Measurements from ENCODE around the gene OSBPL6. TPM values are rescaled to one million over a fixed set of nuclear protein-coding genes. Genes with fewer than 3 reads are reported as not detected.

Gene OSBPL6
- total RNA-seq, 2 donors from 2014 or later: 0.95 to 4.6 TPM

- no peak for TF ChIP-seq CTCF (IDR thresholded peaks at IDR 0.05)
- no peak for ATAC-seq (ENCODE audit: insufficient number of reproducible peaks, low FRiP score, low read depth)
- Histone ChIP-seq H3K27me3 (replicated peaks; ENCODE audit: insufficient read depth) (no peaks in the 10 kb centered on the region), H3K4me3 (no peak overlapping the region), H3K4me1 (ENCODE audit: control insufficient read depth in 1 of 2, low read depth in 2 of 2) (peaks cover 2% of the 10 kb centered on the region in 2 donors), H3K9me3 (no peaks in the 10 kb centered on the region), H3K36me3 (no peaks in the 10 kb centered on the region), H3K27ac (no peak overlapping the region)
- no peak for DNase-seq (ENCODE audit: low spot score)
These were observed 110.0 kb downstream of the OSBPL6 start for GRCh38 chr2:178304333-178304732.

GRCh38 chr2:178306352-178307073 is 112.2 kb downstream of the OSBPL6 start:
- no peak for ATAC-seq (ENCODE audit: insufficient number of reproducible peaks, low FRiP score, low read depth)
- Histone ChIP-seq H3K4me3 (no peak overlapping the region), H3K4me1 (ENCODE audit: control insufficient read depth in 1 of 2, low read depth in 2 of 2) (no peaks in the 10 kb centered on the region), H3K9me3 (no peaks in the 10 kb centered on the region), H3K27ac (no peak overlapping the region), H3K36me3 (no peaks in the 10 kb centered on the region), H3K27me3 (replicated peaks; ENCODE audit: insufficient read depth) (no peaks in the 10 kb centered on the region)
- no peak for TF ChIP-seq CTCF (IDR thresholded peaks at IDR 0.05)
- DNase-seq (ENCODE audit: low spot score): no peak

- no peak for TF ChIP-seq CTCF (IDR thresholded peaks at IDR 0.05)
- Histone ChIP-seq H3K4me1 (ENCODE audit: control insufficient read depth in 1 of 2, low read depth in 2 of 2) (no peaks in the 10 kb centered on the region), H3K4me3 (no peak overlapping the region), H3K27me3 (replicated peaks; ENCODE audit: insufficient read depth) (no peaks in the 10 kb centered on the region), H3K36me3 (no peaks in the 10 kb centered on the region), H3K27ac (no peak overlapping the region), H3K9me3 (no peaks in the 10 kb centered on the region)
- DNase-seq (ENCODE audit: low spot score) (no peak), ATAC-seq (ENCODE audit: insufficient number of reproducible peaks, low FRiP score, low read depth) (no peak)
These were observed 113.3 kb downstream of the OSBPL6 start for GRCh38 chr2:178307650-178308049.

GRCh38 chr2:178309541-178309940 is 115.2 kb downstream of the OSBPL6 start:
- DNase-seq (ENCODE audit: low spot score) (no peak), ATAC-seq (ENCODE audit: insufficient number of reproducible peaks, low FRiP score, low read depth) (no peak)
- H3K4me1 ChIP-seq (ENCODE audit: control insufficient read depth in 1 of 2, low read depth in 2 of 2): no peaks in the 10 kb centered on the region
- no peak overlapping the region for H3K4me3 ChIP-seq
- no peak for TF ChIP-seq CTCF (IDR thresholded peaks at IDR 0.05)
- no peaks in the 10 kb centered on the region for H3K9me3 ChIP-seq
- no peak overlapping the region for H3K27ac ChIP-seq
- no peaks in the 10 kb centered on the region for H3K36me3 ChIP-seq
- no peaks in the 10 kb centered on the region for H3K27me3 ChIP-seq (replicated peaks; ENCODE audit: insufficient read depth)

GRCh38 chr2:178315078-178315477 is 120.8 kb downstream of the OSBPL6 start:
- Histone ChIP-seq H3K9me3 (no peaks in the 10 kb centered on the region), H3K4me3 (no peak overlapping the region), H3K36me3 (no peaks in the 10 kb centered on the region), H3K4me1 (ENCODE audit: control insufficient read depth in 1 of 2, low read depth in 2 of 2) (no peaks in the 10 kb centered on the region), H3K27ac (no peak overlapping the region), H3K27me3 (replicated peaks; ENCODE audit: insufficient read depth) (no peaks in the 10 kb centered on the region)
- no peak for TF ChIP-seq CTCF (IDR thresholded peaks at IDR 0.05)
- no peak for ATAC-seq (ENCODE audit: insufficient number of reproducible peaks, low FRiP score, low read depth)
- DNase-seq (ENCODE audit: low spot score): no peak

Measured in thoracic aorta (tissue), 2 donors.